DOHH2 (cell line): ENCODE measurements around the gene UVRAG.

Experiments
- EZH2phosphoT487 ChIP-seq: fragments of 200-600 bp; sonication (generic); IDR thresholded peaks from 2 replicates; pipeline ENCODE4 v1.6.1; 2017; ENCODE audit warnings: borderline replicate concordance, mild to moderate bottlenecking, antibody characterized with exemption, low read length, moderate library complexity, mixed read lengths
- TF ChIP-seq, protein P1 (sequence below): fragments of 200-600 bp; sonication (generic); IDR thresholded peaks from one replicate; pipeline ENCODE4 v1.5.1; 2014; ENCODE audit warnings: antibody characterized with exemption, mild to moderate bottlenecking, low read depth, low read length; ENCODE audit not compliant: poor library complexity, severe bottlenecking

DNA sequence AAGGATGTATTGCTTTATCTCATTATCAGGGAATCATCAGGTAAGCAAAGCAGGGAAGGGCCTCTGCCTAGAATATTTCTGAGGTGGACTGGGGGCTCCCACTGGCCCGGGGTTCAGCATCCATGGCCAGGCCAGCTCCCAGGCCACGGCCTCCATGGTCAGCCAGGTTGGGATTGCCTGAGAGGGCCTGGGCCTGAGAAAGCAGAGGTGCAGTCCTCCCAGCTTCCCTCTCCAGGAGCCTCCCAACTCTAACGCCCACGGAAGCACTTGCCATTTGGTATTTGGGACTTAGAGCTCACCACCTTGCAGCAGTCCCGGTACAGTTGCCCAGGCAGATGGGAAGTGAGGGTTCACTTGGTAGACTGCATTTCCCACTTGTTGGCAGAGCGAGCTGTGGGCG, 33.7 kb upstream of the UVRAG start:
- TF ChIP-seq, protein P1, sequence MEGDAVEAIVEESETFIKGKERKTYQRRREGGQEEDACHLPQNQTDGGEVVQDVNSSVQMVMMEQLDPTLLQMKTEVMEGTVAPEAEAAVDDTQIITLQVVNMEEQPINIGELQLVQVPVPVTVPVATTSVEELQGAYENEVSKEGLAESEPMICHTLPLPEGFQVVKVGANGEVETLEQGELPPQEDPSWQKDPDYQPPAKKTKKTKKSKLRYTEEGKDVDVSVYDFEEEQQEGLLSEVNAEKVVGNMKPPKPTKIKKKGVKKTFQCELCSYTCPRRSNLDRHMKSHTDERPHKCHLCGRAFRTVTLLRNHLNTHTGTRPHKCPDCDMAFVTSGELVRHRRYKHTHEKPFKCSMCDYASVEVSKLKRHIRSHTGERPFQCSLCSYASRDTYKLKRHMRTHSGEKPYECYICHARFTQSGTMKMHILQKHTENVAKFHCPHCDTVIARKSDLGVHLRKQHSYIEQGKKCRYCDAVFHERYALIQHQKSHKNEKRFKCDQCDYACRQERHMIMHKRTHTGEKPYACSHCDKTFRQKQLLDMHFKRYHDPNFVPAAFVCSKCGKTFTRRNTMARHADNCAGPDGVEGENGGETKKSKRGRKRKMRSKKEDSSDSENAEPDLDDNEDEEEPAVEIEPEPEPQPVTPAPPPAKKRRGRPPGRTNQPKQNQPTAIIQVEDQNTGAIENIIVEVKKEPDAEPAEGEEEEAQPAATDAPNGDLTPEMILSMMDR, result no peak
- TF ChIP-seq EZH2phosphoT487, result no peak
